Measurements from ENCODE around the gene CFAP46.

Gene CFAP46

DNA sequence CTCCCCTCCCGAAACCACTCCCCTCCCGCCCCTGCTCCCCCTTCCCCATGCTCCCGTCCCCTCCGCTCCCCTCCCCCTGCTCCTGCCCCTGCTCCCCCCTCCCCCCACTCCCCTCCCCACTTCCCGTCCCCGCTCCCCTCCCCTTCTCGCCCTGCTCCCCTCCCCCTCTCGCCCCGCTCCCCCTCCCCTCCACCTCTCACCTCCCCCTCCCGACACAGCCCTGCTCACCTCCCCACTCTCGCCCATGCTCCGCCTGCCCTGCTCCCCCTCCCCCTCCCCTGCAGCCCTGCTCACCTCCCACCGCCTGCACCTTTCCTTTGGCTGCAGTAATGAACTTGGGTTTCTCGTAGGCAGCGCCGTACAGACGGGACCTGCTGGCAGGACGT is 106.5 kb downstream of the CFAP46 start:
- Histone ChIP-seq H3K4me3 (ENCODE audit: low read depth in 1 of 2, low read length in 2 of 2) (no peak overlapping the region), H3K27ac (ENCODE audit: low read depth, low read length) (no peak overlapping the region), H3K9ac (ENCODE audit: low read length) (no peak overlapping the region), H3K4me1 (ENCODE audit: insufficient read depth, low read length) (peaks cover 3% of the 10 kb centered on the region), H3K9me3 (ENCODE audit: low read length) (no peaks in the 10 kb centered on the region), H3K36me3 (ENCODE audit: insufficient read depth, low read length) (no peaks in the 10 kb centered on the region), H3K27me3 (ENCODE audit: control insufficient read depth in 1 of 2, insufficient read depth in 2 of 2, low read length in 2 of 2) (peaks cover 0 to 40% of the 10 kb centered on the region in 2 donors)

- Histone ChIP-seq H3K36me3 (ENCODE audit: insufficient read depth, low read length) (no peaks in the 10 kb centered on the region), H3K9me3 (ENCODE audit: low read length) (no peaks in the 10 kb centered on the region), H3K27ac (ENCODE audit: low read depth, low read length) (no peak overlapping the region), H3K27me3 (ENCODE audit: control insufficient read depth in 1 of 2, insufficient read depth in 2 of 2, low read length in 2 of 2) (peaks cover 0 to 40% of the 10 kb centered on the region in 2 donors), H3K4me1 (ENCODE audit: insufficient read depth, low read length) (peaks cover 3% of the 10 kb centered on the region), H3K4me3 (ENCODE audit: low read depth in 1 of 2, low read length in 2 of 2) (no peak overlapping the region), H3K9ac (ENCODE audit: low read length) (no peak overlapping the region)
Measured at GRCh38 chr10:132834891-132835847, 107.2 kb downstream of the CFAP46 start.

- H3K4me3 ChIP-seq (ENCODE audit: low read depth in 1 of 2, low read length in 2 of 2): no peak overlapping the region
- peaks cover 3% of the 10 kb centered on the region for H3K4me1 ChIP-seq (ENCODE audit: insufficient read depth, low read length)
- no peaks in the 10 kb centered on the region for H3K9me3 ChIP-seq (ENCODE audit: low read length)
- H3K36me3 ChIP-seq (ENCODE audit: insufficient read depth, low read length): no peaks in the 10 kb centered on the region
- H3K27me3 ChIP-seq (ENCODE audit: control insufficient read depth in 1 of 2, insufficient read depth in 2 of 2, low read length in 2 of 2): peaks cover 0 to 40% of the 10 kb centered on the region in 2 donors
- H3K9ac ChIP-seq (ENCODE audit: low read length): no peak overlapping the region
- no peak overlapping the region for H3K27ac ChIP-seq (ENCODE audit: low read depth, low read length)
Measured at GRCh38 chr10:132834311-132834761, 108.0 kb downstream of the CFAP46 start.

DNA sequence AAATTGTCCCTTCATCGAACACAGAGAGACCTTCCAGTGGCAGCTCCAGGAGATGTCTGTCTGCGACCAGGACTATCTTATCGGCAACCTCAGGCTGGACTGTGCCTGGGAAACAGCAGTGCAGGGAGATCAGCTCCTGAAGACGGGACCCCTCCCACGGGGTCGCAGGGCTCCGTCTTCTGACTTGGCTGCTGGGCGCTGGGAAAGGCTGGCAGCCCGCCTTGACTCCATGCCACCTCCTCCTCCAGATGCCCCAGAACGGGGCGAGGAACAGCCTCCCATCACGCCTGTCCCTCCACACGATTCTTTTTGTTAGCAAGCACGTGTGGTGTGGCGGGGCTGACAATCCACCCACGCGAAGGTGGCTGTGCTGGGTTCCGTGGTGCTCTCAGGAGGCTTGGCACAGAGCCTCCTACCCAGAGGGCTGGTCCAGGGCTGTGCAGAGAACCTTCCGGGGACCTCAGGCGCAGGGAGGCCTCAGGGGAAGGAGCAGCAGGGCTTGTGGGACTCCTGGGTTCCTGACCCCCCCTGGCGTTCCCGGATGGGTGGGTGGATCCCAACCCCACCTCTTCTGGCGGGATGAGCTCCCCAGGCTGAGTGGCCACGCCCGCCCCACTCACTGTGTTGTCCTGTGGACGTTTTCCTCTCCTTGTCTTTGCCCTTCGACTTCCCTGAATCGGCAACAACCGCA is 108.8 kb downstream of the CFAP46 start:
- H3K36me3 ChIP-seq (ENCODE audit: insufficient read depth, low read length): no peaks in the 10 kb centered on the region
- peaks cover 0 to 40% of the 10 kb centered on the region in 2 donors for H3K27me3 ChIP-seq (ENCODE audit: control insufficient read depth in 1 of 2, insufficient read depth in 2 of 2, low read length in 2 of 2)
- H3K9me3 ChIP-seq (ENCODE audit: low read length): no peaks in the 10 kb centered on the region
- peaks cover 3% of the 10 kb centered on the region for H3K4me1 ChIP-seq (ENCODE audit: insufficient read depth, low read length)
- H3K4me3 ChIP-seq (ENCODE audit: low read depth in 1 of 2, low read length in 2 of 2): no peak overlapping the region
- no peak overlapping the region for H3K27ac ChIP-seq (ENCODE audit: low read depth, low read length)
- H3K9ac ChIP-seq (ENCODE audit: low read length): no peak overlapping the region

DNA sequence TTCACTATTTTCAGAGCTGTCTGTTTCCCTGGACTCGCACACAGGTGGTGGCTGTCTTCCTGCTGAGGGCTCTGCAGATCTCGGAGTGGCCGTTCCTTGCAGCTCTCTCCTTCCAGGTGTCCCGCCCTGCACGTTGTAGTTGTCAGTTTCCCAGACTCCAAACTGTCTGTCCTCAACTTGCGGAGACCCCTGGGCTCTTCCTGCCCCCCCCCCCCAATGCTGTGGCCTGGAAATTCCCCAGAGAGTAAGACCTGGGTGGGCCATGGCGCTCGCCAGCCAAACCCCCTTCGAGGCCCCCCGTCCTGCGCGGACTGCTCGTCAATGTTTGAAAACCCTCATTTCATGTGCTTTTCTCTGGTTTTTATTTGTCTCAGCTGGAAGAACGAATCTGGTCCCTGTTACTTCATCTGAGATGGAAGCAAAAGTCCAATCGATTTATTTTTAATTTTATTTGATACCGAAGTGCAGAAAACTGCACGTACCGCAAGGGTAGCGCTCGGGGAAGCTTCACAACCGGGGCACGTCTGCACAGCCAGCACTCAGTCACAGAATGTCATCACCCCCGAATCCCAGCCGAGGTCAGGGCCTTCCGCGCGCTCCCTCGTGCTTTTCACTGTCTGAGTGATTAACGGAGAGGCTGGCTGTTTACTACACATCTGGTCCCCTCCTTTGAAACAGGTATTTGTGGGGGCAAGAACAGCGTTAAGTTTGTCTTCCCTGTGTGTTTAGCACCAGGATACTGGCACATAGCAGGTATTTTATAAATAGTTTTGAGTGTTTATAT is 110.0 kb downstream of the CFAP46 start:
- H3K4me1 ChIP-seq (ENCODE audit: insufficient read depth, low read length): peaks cover 3% of the 10 kb centered on the region
- H3K4me3 ChIP-seq (ENCODE audit: low read depth in 1 of 2, low read length in 2 of 2): no peak overlapping the region
- no peak overlapping the region for H3K27ac ChIP-seq (ENCODE audit: low read depth, low read length)
- H3K36me3 ChIP-seq (ENCODE audit: insufficient read depth, low read length): no peaks in the 10 kb centered on the region
- no peak overlapping the region for H3K9ac ChIP-seq (ENCODE audit: low read length)
- peaks cover 0 to 40% of the 10 kb centered on the region in 2 donors for H3K27me3 ChIP-seq (ENCODE audit: control insufficient read depth in 1 of 2, insufficient read depth in 2 of 2, low read length in 2 of 2)
- no peaks in the 10 kb centered on the region for H3K9me3 ChIP-seq (ENCODE audit: low read length)

DNA sequence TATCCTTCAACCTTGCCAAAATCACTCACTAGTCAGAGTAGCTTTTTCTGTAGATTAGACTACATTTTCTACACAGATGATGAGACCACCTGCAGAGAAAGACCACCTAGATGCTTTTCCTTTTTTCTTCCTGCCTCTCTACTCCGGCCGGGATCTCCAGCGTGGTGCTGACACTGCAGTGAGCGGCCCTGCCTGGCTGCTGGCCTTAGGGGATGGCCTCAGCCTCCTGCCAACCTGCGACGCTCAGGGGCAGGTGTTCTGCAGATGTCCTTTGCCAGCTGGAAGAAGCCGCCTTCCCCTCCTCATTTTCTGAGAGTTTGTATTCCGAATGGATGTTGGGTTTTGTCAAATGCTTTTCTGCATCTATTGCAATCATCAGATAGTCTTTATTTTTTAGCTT is 113.0 kb downstream of the CFAP46 start:
- Histone ChIP-seq H3K4me3 (ENCODE audit: low read depth in 1 of 2, low read length in 2 of 2) (no peak overlapping the region), H3K4me1 (ENCODE audit: insufficient read depth, low read length) (no peaks in the 10 kb centered on the region), H3K27ac (ENCODE audit: low read depth, low read length) (no peak overlapping the region), H3K36me3 (ENCODE audit: insufficient read depth, low read length) (no peaks in the 10 kb centered on the region), H3K27me3 (ENCODE audit: control insufficient read depth in 1 of 2, insufficient read depth in 2 of 2, low read length in 2 of 2) (peaks cover 0 to 18% of the 10 kb centered on the region in 2 donors), H3K9me3 (ENCODE audit: low read length) (no peaks in the 10 kb centered on the region), H3K9ac (ENCODE audit: low read length) (no peak overlapping the region)

DNA sequence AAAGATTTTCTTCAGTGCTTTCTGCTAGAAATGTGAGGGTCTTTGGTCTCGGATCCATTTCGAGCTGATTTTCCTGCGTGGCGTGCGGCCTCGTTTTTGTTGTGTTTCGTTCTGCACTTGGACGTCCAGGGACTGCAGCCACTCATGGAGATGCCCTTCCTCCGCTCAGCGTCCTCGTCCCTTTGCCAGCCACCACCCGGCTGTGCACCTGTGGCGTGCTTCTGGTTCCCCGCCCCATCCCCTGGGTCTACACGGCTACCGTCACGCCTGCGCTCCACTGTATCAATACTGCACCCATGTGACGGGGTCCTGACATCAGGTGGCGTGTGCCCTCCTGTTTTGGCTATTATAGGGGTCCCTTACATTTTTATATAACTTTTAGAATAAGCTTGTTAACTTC is 113.7 kb downstream of the CFAP46 start:
- Histone ChIP-seq H3K4me1 (ENCODE audit: insufficient read depth, low read length) (no peaks in the 10 kb centered on the region), H3K9ac (ENCODE audit: low read length) (no peak overlapping the region), H3K27ac (ENCODE audit: low read depth, low read length) (no peak overlapping the region), H3K27me3 (ENCODE audit: control insufficient read depth in 1 of 2, insufficient read depth in 2 of 2, low read length in 2 of 2) (peaks cover 0 to 11% of the 10 kb centered on the region in 2 donors), H3K36me3 (ENCODE audit: insufficient read depth, low read length) (no peaks in the 10 kb centered on the region), H3K9me3 (ENCODE audit: low read length) (no peaks in the 10 kb centered on the region), H3K4me3 (ENCODE audit: low read depth in 1 of 2, low read length in 2 of 2) (no peak overlapping the region)

DNA sequence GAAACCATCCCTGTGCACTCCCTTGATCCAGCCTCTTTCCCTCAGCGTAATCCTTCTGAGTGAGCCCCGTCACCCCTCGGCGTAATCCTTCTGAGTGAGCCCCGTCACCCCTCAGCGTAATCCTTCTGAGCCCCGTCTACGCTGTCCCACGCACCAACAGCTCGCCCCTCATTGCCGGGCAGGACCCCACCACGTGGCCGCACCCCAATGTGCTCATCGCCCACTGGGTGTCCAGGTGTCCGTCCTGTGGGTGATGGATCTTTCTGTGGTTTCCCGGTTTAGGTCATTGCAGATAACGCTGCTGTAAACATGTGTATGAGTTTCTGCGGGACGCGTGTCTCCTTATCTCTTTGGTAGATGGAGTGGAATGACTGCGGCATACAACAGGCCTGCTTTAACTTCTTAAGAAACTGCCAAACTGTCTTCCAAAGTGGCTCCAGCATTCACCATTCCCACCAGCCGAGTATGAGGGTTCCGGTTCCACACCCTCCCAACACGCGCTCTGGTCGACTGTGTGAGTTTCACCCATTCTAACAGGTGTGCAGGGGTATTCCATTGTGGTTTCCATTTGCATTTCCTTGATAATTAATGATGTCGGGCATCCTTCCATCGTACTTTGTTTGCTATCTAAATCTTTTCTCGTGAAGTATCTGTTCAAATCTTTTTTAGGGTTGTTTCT is 114.4 kb downstream of the CFAP46 start:
- Histone ChIP-seq H3K9me3 (ENCODE audit: low read length) (no peaks in the 10 kb centered on the region), H3K4me1 (ENCODE audit: insufficient read depth, low read length) (no peaks in the 10 kb centered on the region), H3K27me3 (ENCODE audit: control insufficient read depth in 1 of 2, insufficient read depth in 2 of 2, low read length in 2 of 2) (peaks cover 0 to 9% of the 10 kb centered on the region in 2 donors), H3K36me3 (ENCODE audit: insufficient read depth, low read length) (no peaks in the 10 kb centered on the region), H3K9ac (ENCODE audit: low read length) (no peak overlapping the region), H3K27ac (ENCODE audit: low read depth, low read length) (no peak overlapping the region), H3K4me3 (ENCODE audit: low read depth in 1 of 2, low read length in 2 of 2) (no peak overlapping the region)

GRCh38 chr10:132827423-132827789 is 115.0 kb downstream of the CFAP46 start:
- no peak overlapping the region for H3K9ac ChIP-seq (ENCODE audit: low read length)
- H3K36me3 ChIP-seq (ENCODE audit: insufficient read depth, low read length): no peaks in the 10 kb centered on the region
- no peaks in the 10 kb centered on the region for H3K9me3 ChIP-seq (ENCODE audit: low read length)
- H3K27me3 ChIP-seq (ENCODE audit: control insufficient read depth in 1 of 2, insufficient read depth in 2 of 2, low read length in 2 of 2): peaks cover 0 to 8% of the 10 kb centered on the region in 2 donors
- no peak overlapping the region for H3K27ac ChIP-seq (ENCODE audit: low read depth, low read length)
- H3K4me3 ChIP-seq (ENCODE audit: low read depth in 1 of 2, low read length in 2 of 2): no peak overlapping the region
- H3K4me1 ChIP-seq (ENCODE audit: insufficient read depth, low read length): no peaks in the 10 kb centered on the region

DNA sequence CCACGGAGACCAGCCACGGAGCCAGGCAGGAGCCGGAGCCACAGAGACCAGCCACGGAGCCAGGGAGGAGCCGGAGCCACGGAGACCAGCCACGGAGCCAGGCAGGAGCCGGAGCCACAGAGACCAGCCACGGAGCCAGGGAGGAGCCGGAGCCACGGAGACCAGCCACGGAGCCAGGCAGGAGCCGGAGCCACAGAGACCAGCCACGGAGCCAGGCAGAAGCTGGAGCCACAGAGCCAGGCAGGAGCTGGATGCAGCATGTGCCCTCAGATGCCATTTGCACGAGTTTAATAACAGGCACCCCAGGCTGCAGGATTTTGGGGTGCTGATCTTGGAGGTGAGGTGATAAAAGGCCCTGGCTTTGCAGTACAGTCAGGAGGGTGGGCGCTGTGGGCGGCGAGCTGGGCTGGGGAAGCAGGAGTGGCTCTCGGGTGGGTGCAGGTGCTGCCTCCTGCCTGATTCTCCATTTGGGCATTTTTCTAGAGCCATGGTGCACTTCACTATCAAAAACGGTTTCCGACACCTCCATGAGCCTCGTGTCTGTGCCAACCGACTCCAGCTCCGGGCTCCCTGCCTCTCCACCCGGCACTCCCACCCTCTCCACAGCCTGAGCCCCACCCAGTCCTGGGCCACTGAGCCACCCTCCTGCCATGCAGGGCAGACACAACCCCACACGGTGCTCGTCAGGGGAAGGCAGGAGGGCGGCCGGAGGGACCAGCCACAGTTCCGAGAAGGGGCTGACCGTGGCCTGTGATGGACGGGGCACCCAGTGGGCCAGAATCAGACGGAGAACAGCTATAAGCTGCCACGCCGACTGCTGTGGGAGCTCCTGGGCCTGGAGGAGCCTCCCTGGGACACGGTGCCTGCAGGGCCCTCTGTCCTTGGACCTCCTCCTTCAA is 115.6 kb downstream of the CFAP46 start:
- Histone ChIP-seq H3K9ac (ENCODE audit: low read length) (no peak overlapping the region), H3K9me3 (ENCODE audit: low read length) (no peaks in the 10 kb centered on the region), H3K4me3 (ENCODE audit: low read depth in 1 of 2, low read length in 2 of 2) (no peak overlapping the region), H3K4me1 (ENCODE audit: insufficient read depth, low read length) (no peaks in the 10 kb centered on the region), H3K27ac (ENCODE audit: low read depth, low read length) (no peak overlapping the region), H3K27me3 (ENCODE audit: control insufficient read depth in 1 of 2, insufficient read depth in 2 of 2, low read length in 2 of 2) (peaks cover 0 to 4% of the 10 kb centered on the region in 2 donors), H3K36me3 (ENCODE audit: insufficient read depth, low read length) (no peaks in the 10 kb centered on the region)
